ENCODE measurements around the gene LCAT.
A peak's percentile ranks its signal among the peaks of the same experiment; 100 is the strongest.

LCAT gene

GRCh38 chr16:67897231-67897630 lies 46.7 kb downstream of the LCAT start:
- Mint-ChIP-seq H3K4me3 (no peak overlapping the region), H3K36me3 (ENCODE audit: low read depth) (peaks cover 16% of the 10 kb centered on the region), H3K27me3 (no peaks in the 10 kb centered on the region), H3K27ac (peak overlapping the region; percentile 2), H3K4me1 (ENCODE audit: low read depth) (peaks cover 49% of the 10 kb centered on the region), H3K9me3 (no peaks in the 10 kb centered on the region)
- DNase-seq = no peak

GRCh38 chr16:67893743-67894399 lies 50.0 kb downstream of the LCAT start:
- no peak for DNase-seq
- Mint-ChIP-seq H3K36me3 (ENCODE audit: low read depth) (peaks cover 11% of the 10 kb centered on the region), H3K27me3 (no peaks in the 10 kb centered on the region), H3K27ac (peak overlapping the region; percentile 96), H3K4me3 (peak overlapping the region; percentile 97), H3K4me1 (ENCODE audit: low read depth) (peaks cover 40% of the 10 kb centered on the region), H3K9me3 (no peaks in the 10 kb centered on the region)

- Mint-ChIP-seq H3K4me1 (ENCODE audit: low read depth) (peaks cover 38% of the 10 kb centered on the region), H3K27me3 (no peaks in the 10 kb centered on the region), H3K27ac (peak within 1 kb of the TSS; percentile 96), H3K4me3 (peak within 1 kb of the TSS; percentile 97), H3K36me3 (ENCODE audit: low read depth) (peaks cover 11% of the 10 kb centered on the region), H3K9me3 (no peaks in the 10 kb centered on the region)
- peak; percentile 93 for DNase-seq
These were observed 50.8 kb downstream of the LCAT start, which contains the start of gene PSKH1 for GRCh38 chr16:67892899-67893742. Gene PSKH1, plus strand, starts transcription at chr16:67893254. Its CDS starts 15,496 bp downstream, at chr16:67908750.

GRCh38 chr16:67892375-67892774 lies 51.5 kb downstream of the LCAT start:
- no peaks in the 10 kb centered on the region for H3K9me3 Mint-ChIP-seq
- H3K36me3 Mint-ChIP-seq (ENCODE audit: low read depth) = peaks cover 9% of the 10 kb centered on the region
- H3K4me3 Mint-ChIP-seq = peak overlapping the region; percentile 97
- H3K27ac Mint-ChIP-seq = peak overlapping the region; percentile 88
- no peaks in the 10 kb centered on the region for H3K27me3 Mint-ChIP-seq
- DNase-seq = no peak
- H3K4me1 Mint-ChIP-seq (ENCODE audit: low read depth) = peaks cover 35% of the 10 kb centered on the region
